Stimulated activated effector memory CD8-positive, alpha-beta T cell treated with anti-CD3 and anti-CD28 coated beads, Interleukin-12 subunit alpha, Interleukin-12 subunit beta, amount 100 ng/mL, for 72 hours (primary cell): Measurements from ENCODE around the gene FRYL.

Source experiments
- ATAC-seq: fragments of 150-1000 bp; cut with Tn5 transposase; 2 replicates; pipeline ENCODE4 v1.10.0; 2021
- DNase-seq, 2 donors: peaks; one replicate each; pipeline ENCODE4 v3.0.0; 2021 to 2022; ENCODE audit warnings: low spot score in 2 of 2
- H3K27ac Mint-ChIP-seq: one replicate; pipeline ENCODE4 v1.8.0; 2022; ENCODE audit warnings: mild to moderate bottlenecking, mixed read lengths
- H3K36me3 Mint-ChIP-seq: one replicate; pipeline ENCODE4 v1.8.0; 2022; ENCODE audit warnings: mild to moderate bottlenecking, mixed read lengths
- H3K4me1 Mint-ChIP-seq: one replicate; pipeline ENCODE4 v1.8.0; 2022; ENCODE audit warnings: mixed read lengths
- H3K4me3 Mint-ChIP-seq: one replicate; pipeline ENCODE4 v1.8.0; 2022; ENCODE audit warnings: mild to moderate bottlenecking, mixed read lengths
- H3K9me3 Mint-ChIP-seq: one replicate; pipeline ENCODE4 v1.8.0; 2022; ENCODE audit warnings: mixed read lengths

FRYL gene

GRCh38 chr4:48620093-48620492 is 160.0 kb downstream of the FRYL start:
- DNase-seq, result no peak
- no peak for ATAC-seq
- Mint-ChIP-seq H3K9me3 (no peaks in the 10 kb centered on the region), H3K27ac (no peak overlapping the region), H3K4me1 (no peaks in the 10 kb centered on the region), H3K4me3 (no peak overlapping the region), H3K36me3 (peaks cover 62% of the 10 kb centered on the region)

- H3K9me3 Mint-ChIP-seq, result no peaks in the 10 kb centered on the region
- H3K4me1 Mint-ChIP-seq, result no peaks in the 10 kb centered on the region
- no peak overlapping the region for H3K4me3 Mint-ChIP-seq
- peak overlapping the region; percentile 12 for H3K27ac Mint-ChIP-seq
- DNase-seq (no peak), ATAC-seq (no peak)
- H3K36me3 Mint-ChIP-seq, result peaks cover 48% of the 10 kb centered on the region
These were observed 175.6 kb downstream of the FRYL start for GRCh38 chr4:48604527-48604926.

DNA sequence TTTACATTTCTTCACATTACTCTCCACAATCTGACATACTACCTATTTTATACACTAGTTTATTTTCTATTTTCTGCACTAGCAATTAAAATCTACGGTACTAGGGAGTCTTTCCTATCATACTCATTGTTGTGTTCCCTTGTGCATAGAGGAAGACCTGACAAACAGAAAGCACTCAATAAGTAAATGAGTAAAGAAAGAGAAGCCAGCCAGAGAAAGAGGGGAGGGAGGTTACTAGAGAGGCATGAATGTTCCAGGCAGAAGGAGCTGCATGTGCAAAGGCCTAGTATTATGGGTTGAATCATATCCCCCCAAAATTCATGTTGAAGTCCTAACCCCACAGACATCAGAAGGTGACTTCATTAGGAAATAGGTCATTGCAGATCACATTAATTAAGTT is 176.0 kb downstream of the FRYL start:
- ATAC-seq (no peak), DNase-seq (no peak)
- H3K36me3 Mint-ChIP-seq, result peaks cover 48% of the 10 kb centered on the region
- H3K4me1 Mint-ChIP-seq, result no peaks in the 10 kb centered on the region
- H3K9me3 Mint-ChIP-seq, result no peaks in the 10 kb centered on the region
- peak overlapping the region; percentile 12 for H3K27ac Mint-ChIP-seq
- no peak overlapping the region for H3K4me3 Mint-ChIP-seq

GRCh38 chr4:48603366-48604003 is 176.6 kb downstream of the FRYL start:
- no peak overlapping the region for H3K27ac Mint-ChIP-seq
- no peak overlapping the region for H3K4me3 Mint-ChIP-seq
- ATAC-seq (no peak), DNase-seq (no peak)
- no peaks in the 10 kb centered on the region for H3K9me3 Mint-ChIP-seq
- H3K4me1 Mint-ChIP-seq, result no peaks in the 10 kb centered on the region
- peaks cover 48% of the 10 kb centered on the region for H3K36me3 Mint-ChIP-seq

- Mint-ChIP-seq H3K27ac (no peak overlapping the region), H3K9me3 (no peaks in the 10 kb centered on the region), H3K36me3 (peaks cover 50% of the 10 kb centered on the region), H3K4me1 (no peaks in the 10 kb centered on the region), H3K4me3 (no peak overlapping the region)
- no peak for DNase-seq
- ATAC-seq, result no peak
These were observed 177.3 kb downstream of the FRYL start for GRCh38 chr4:48602763-48603162.

GRCh38 chr4:48602222-48602621 is 177.9 kb downstream of the FRYL start:
- Mint-ChIP-seq H3K9me3 (no peaks in the 10 kb centered on the region), H3K27ac (no peak overlapping the region), H3K4me3 (no peak overlapping the region), H3K36me3 (peaks cover 56% of the 10 kb centered on the region), H3K4me1 (no peaks in the 10 kb centered on the region)
- DNase-seq (no peak), ATAC-seq (no peak)

- Mint-ChIP-seq H3K4me1 (no peaks in the 10 kb centered on the region), H3K27ac (no peak overlapping the region), H3K4me3 (no peak overlapping the region), H3K9me3 (no peaks in the 10 kb centered on the region), H3K36me3 (peaks cover 86% of the 10 kb centered on the region)
- ATAC-seq (no peak), DNase-seq (no peak)
These were observed 183.7 kb downstream of the FRYL start for GRCh38 chr4:48596336-48596735.

DNA sequence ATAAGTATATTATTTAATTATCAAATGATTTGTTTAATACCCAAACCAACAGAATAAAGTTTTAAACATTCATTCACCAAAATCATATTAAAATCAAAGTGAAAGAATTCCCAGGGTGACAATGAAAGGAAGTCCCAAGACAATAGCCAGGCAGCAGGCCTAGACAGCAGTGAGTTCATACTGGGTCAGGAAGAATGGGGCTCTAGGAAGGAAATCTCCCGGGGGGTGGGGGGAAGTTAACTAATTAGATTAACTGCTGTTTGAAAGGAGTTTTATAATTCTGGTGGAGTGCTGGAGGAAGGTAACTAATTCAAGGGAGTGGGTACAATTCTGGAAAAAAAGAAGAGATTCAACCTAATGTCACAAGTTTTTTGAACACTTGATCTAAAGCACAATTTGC is 185.9 kb downstream of the FRYL start:
- Mint-ChIP-seq H3K9me3 (no peaks in the 10 kb centered on the region), H3K4me3 (no peak overlapping the region), H3K4me1 (peaks cover 4% of the 10 kb centered on the region), H3K27ac (peak overlapping the region; percentile 48), H3K36me3 (peaks cover 98% of the 10 kb centered on the region)
- ATAC-seq (no peak), DNase-seq (no peak)

DNA sequence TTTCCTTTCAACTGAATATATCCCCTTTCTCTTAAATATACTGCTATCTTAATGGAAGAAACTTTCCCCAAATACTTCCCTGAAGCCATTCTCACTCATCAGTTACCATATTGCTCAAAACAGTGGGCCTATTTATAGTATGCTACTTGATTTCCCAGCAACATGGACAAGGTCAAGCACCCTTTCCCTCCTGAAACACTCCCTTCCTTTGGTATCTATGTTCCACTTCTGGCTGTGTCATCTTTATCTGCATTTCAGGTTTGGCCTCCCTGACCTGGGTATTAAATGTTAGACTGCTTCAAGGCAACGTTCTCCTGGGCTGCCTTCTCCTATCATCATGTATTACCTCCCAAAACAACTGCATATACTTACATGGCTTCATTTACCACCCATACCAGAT is 188.7 kb downstream of the FRYL start:
- Mint-ChIP-seq H3K9me3 (no peaks in the 10 kb centered on the region), H3K4me1 (peaks cover 12% of the 10 kb centered on the region), H3K4me3 (no peak overlapping the region), H3K27ac (peak overlapping the region; percentile 6), H3K36me3 (peaks cover 90% of the 10 kb centered on the region)
- no peak for DNase-seq
- no peak for ATAC-seq

DNA sequence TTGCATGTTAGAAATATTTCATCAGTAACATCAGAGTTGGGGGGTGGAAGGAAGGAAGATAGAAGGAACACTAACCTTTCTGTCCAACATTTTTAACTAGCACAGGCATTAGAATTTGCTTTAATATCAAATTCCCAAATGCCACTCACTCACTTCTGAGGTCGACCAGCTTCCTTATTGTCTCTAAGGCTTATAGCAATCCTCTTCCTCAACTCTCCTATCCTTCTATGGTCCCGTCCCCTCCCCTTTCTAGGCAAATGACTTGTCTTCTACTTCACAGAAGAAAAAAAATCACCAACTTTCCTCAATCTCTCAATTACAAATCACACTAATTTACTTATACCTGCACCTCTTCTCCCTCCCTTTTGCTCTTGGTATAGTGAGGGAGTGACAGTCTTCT is 189.2 kb downstream of the FRYL start:
- Mint-ChIP-seq H3K36me3 (peaks cover 92% of the 10 kb centered on the region), H3K27ac (peak overlapping the region; percentile 6), H3K4me3 (no peak overlapping the region), H3K9me3 (no peaks in the 10 kb centered on the region), H3K4me1 (peaks cover 12% of the 10 kb centered on the region)
- ATAC-seq (no peak), DNase-seq (no peak)

DNA sequence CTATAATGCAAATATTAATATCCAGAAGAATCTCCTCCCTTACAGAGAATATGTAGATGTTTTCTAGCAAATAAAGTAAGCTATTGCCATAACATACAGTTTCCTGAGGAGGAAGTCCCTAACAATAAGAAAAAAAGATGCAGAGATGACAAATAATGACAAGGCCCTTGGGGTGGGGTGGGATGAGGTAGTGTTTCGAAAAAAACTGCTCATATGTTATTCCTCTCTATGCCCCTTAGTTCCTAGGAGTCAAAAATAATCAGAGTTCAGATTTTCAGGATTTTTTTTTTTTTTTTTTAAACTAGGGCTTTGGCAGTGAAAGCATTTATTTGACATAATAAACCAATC is 191.0 kb downstream of the FRYL start:
- Mint-ChIP-seq H3K9me3 (no peaks in the 10 kb centered on the region), H3K4me3 (no peak overlapping the region), H3K4me1 (peaks cover 12% of the 10 kb centered on the region), H3K27ac (no peak overlapping the region), H3K36me3 (peaks cover 90% of the 10 kb centered on the region)
- no peak for DNase-seq
- ATAC-seq, result no peak

DNA sequence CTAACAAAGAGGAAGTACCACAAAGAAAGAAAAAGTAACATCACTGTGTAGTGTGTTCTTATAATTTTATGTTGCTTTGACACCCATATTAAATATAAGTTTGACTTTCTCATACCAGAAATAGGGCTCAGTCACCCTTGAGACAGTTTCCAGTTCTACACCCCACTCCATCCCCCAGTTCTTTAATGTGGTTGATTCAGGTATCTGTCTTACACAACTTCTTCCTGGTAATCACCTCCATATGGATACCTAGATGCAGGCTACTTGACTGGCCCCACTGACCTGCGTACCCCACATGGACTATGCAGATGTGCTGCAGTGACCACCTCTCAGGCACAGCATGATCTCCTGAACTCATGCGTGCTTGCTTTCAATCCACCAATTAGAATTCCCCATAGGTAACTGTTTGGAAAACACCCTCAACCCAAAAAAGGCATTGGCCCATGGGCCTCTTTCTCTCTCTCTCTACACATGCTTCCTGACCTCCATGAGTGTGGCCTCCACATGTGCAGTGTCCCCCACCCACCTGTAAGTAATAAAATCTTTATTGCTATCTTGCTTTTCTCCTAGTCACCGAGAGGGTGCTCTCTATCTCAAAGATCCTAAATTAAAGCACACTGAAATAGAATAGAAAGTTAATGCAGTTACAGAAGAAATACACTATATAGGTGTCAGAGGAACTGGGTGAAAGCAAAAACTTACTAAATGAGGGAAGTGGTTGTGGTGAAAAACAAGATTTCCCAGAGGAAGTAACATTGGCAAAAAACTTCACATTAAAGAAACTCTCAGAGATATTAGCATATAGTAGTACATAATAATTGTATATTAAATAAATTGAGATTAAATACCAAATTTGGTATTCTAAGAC is 191.6 kb downstream of the FRYL start:
- no peak for ATAC-seq
- Mint-ChIP-seq H3K4me3 (no peak overlapping the region), H3K4me1 (peaks cover 12% of the 10 kb centered on the region), H3K27ac (peak overlapping the region; percentile 67), H3K36me3 (peaks cover 86% of the 10 kb centered on the region), H3K9me3 (no peaks in the 10 kb centered on the region)
- no peak for DNase-seq

DNA sequence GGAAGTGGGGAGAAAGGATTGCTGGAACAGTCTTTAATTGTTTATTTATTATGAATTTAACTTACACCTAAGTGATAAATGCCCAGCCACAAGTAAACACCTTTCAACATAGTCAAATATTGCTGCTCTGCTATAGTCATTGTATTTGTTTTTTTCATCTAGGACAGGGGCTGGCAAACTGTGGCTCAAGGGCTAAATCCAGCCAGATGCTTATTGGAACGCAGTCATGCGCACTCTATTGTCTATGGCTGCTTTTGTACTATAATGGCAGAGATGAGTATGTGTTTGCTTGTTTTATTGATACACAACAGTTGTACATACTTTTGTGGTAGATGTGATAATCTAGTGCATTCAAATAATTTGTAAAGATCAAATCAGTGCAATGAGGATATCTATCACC is 194.7 kb downstream of the FRYL start:
- DNase-seq, result no peak
- ATAC-seq, result no peak
- H3K4me3 Mint-ChIP-seq, result no peak overlapping the region
- H3K36me3 Mint-ChIP-seq, result peaks cover 83% of the 10 kb centered on the region
- peaks cover 12% of the 10 kb centered on the region for H3K4me1 Mint-ChIP-seq
- peak overlapping the region; percentile 16 for H3K27ac Mint-ChIP-seq
- H3K9me3 Mint-ChIP-seq, result no peaks in the 10 kb centered on the region

DNA sequence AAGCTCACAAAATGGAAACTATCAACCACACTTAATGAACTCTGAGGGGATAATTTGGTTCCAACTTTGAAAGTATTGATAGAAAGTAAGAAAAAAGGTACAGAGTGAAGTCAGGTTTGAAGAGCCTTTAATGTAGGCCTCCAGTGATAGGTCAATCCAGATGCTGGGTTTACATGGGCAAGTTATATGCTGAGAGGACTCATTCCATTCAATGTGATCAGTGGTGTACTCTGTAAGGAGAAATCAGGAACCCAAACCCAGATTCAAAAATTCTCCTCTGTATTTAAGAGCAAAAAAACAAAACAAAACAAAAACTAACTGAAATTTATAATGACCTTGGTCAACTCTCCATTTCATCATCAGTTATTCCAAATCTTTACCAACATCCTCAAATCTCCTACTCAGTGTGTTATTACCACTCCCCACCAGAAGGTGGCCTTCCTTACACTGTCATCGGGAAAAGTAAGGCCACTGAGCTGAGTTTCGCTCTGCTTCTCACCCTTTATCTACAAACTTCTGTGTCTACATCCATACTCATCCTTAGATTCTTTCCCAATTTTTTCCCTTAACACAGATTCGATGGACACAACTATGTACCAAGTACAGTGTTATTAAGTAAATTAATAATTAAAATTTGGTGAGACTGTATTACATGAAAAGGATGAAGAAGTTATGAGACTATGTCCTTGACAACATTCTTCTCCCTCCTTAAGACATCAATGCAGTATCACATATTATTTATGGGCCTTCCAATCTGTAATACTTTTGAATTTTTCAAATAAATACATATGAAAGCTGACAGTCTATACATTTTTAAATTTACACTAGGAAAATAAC is 201.7 kb downstream of the FRYL start:
- H3K36me3 Mint-ChIP-seq, result peaks cover 84% of the 10 kb centered on the region
- H3K27ac Mint-ChIP-seq, result no peak overlapping the region

DNA sequence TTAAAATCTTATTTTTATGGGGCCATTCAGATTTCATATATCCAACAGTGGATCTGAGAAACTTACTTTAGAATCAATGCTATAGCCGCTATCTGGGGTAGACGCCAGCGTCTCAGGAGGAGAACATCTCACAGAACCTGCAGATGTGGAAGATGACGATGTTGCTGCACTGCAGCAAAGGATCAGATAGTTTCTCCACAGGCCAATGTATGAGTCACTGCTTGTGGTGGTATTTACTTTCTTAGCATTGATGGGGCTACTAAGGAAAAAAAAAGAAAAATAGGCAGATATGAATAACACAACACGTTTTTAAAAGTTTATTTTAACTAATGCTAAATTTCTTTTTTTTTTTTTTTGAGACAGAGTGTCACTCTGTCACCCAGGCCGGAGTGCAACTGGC is 204.1 kb downstream of the FRYL start:
- H3K27ac Mint-ChIP-seq, result no peak overlapping the region
- DNase-seq (no peak), ATAC-seq (no peak)
- no peak overlapping the region for H3K4me3 Mint-ChIP-seq
- H3K36me3 Mint-ChIP-seq, result peaks cover 87% of the 10 kb centered on the region
- H3K4me1 Mint-ChIP-seq, result no peaks in the 10 kb centered on the region
- H3K9me3 Mint-ChIP-seq, result no peaks in the 10 kb centered on the region

More for the DNA sequence above, 201.7 kb downstream of the FRYL start:
- Mint-ChIP-seq H3K4me1 (no peaks in the 10 kb centered on the region), H3K4me3 (no peak overlapping the region), H3K9me3 (no peaks in the 10 kb centered on the region)
- DNase-seq (peak in 1 of 2 donors; percentile 10), ATAC-seq (peak; percentile 65)
